ENCODE data around the gene GALNT7. TPM values are rescaled to one million over a fixed set of nuclear protein-coding genes. Genes with fewer than 3 reads are reported as not detected.
"Not testable (repeated sequence)": the region's sequence is repeated elsewhere in the genome, so short reads cannot be mapped to it uniquely, and the experiment has no call there.

Gene GALNT7
- 7.2 TPM for total RNA-seq
- long read RNA-seq, full-length matches to known transcripts = 2 of 6 reads
- long read RNA-seq, partial matches to known transcripts = 0 of 6 reads
- long read RNA-seq, other reads (novel, unspliced or antisense) = 4 of 6 reads

- intact Hi-C loops (cut with DNase I) = loop anchor here (2.0 kb wide), 1 partner anchor 202 kb away; the partner anchor contains the start of gene SAP30
- DNase-seq (ENCODE audit: low spot score) = peak; percentile 87
Measured at GRCh38 chr4:173168396-173169177, at the start of gene GALNT7. Gene GALNT7, plus strand, starts transcription at chr4:173168811. Its CDS starts 25 bp downstream, at chr4:173168836.

DNA sequence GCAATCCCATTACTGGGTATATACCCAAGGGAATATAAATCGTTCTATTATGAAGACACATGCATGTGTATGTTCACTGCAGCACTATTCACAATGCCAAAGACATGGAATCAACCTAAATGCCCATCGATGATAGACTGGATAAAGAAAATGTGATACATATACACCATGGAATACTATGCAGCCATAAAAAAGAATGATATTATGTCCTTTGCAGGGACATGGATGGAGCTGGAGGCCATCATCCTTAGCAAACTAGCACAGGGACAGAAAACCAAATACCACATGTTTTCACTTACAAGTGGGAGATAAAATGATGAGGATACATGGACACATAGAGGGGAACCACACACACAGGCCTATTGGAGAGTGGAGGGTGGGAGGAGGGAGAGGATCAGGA lies 49.8 kb upstream of the GALNT7 start:
- intact Hi-C loops (cut with DNase I); DNase-seq (ENCODE audit: low spot score): not testable (repeated sequence)

DNA sequence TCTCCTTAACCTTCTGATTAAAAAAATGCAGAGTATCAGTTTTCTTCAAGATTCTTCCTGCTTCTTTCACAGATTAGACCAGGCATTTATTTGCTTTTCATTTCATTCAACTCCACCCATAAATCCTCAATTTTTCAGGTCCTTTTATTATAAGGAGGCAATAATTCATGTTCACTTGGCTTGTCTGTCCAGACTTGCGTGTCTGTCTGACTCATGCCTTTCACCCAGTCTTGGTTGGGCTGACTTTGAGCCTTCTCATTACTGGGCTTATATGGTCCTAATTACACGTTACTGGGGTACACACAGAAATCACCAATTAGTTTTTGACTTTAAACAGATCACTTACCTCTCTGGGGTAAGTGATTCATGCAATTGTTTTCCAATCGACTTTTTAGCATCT lies 48.8 kb upstream of the GALNT7 start:
- no peak for DNase-seq (ENCODE audit: low spot score)
- intact Hi-C loops (cut with DNase I) = no loop called here

- intact Hi-C loops (cut with DNase I) = no loop called here
- no peak for DNase-seq (ENCODE audit: low spot score)
Measured at GRCh38 chr4:173121076-173121561, 47.5 kb upstream of the GALNT7 start.

DNA sequence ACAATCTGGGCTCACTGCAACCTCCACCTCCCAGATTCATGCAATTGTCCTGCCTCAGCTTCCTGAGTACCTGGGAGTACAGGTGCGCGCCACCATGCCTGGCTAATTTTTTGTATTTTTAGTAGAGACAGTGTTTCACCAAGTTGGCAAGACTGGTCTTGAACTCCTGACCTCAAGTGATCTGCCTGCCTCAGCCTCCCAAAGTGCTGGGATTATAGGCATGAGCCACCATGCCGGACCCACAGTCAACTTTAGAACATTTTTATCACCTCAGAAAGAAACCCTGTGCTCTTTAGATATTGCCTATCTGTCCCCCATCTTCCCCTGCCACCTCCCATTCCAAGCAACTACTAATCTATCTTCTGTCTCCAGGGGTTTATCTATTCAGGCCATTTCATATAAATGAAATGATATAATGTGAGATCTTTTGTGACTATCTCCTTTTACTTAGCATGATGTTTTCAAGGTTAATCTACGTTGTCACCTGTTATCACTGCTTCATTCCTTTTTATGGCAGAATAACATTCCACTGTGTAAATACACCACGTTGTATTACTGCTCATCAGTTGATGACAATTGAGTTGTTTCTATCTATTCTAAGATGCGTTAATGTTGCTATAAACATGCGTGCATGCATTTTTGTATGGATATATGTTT lies 44.3 kb upstream of the GALNT7 start:
- no peak for DNase-seq (ENCODE audit: low spot score)
- intact Hi-C loops (cut with DNase I) = no loop called here

DNA sequence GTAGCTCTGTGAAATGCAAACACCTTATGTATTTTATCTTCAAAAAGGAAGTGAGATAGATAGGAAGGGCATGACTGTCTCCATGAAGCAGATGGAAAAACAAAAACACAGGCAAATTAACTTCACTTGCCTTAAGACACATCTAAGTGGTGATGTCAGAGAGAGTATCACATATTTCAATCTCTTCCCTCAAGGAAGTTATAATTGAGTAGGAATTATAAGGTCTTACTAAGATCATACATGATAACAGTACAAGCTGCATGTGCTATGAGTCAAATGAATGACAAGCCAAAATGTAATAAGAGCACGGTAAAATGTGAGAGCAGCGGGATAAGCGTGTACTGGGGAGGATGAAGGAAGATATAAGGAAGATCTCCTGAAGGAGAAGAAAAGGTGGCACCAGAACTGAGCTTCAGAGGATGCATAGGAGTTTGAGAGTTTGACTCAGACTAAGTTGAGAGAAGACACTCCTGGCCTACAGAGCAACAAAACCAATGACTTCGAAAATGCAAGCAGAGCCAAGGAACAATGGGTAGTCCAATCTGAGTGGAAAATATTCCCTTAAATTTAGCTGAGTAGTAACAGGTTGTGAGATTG lies 43.3 kb upstream of the GALNT7 start:
- no peak for DNase-seq (ENCODE audit: low spot score)
- intact Hi-C loops (cut with DNase I) = no loop called here

GRCh38 chr4:173128199-173128890 lies 40.3 kb upstream of the GALNT7 start:
- DNase-seq (ENCODE audit: low spot score) = no peak
- intact Hi-C loops (cut with DNase I) = no loop called here

- no peak for DNase-seq (ENCODE audit: low spot score)
- intact Hi-C loops (cut with DNase I) = no loop called here
Measured at GRCh38 chr4:173130687-173131086, 37.9 kb upstream of the GALNT7 start.

DNA sequence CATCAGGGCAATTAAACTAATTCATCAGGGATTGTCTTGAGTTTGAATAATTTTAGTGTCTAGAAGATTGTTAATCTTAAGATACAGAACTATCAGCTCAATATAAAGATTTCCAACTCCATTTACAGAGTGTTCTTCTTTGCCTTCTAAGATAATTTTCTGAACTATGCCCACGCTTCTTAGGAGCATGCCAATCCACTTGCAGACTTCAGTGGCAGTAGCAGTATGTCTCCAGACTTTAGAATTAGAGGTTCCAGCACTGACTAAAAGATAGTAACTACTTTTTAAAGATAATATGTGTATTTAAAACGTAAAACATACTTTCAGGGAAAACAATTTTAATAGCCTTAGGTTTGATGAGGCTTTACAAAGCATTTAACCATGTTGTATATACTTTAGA lies 34.2 kb upstream of the GALNT7 start:
- intact Hi-C loops (cut with DNase I) = no loop called here
- no peak for DNase-seq (ENCODE audit: low spot score)

GRCh38 chr4:173135241-173135847 lies 33.3 kb upstream of the GALNT7 start:
- DNase-seq (ENCODE audit: low spot score) = no peak
- intact Hi-C loops (cut with DNase I) = no loop called here

DNA sequence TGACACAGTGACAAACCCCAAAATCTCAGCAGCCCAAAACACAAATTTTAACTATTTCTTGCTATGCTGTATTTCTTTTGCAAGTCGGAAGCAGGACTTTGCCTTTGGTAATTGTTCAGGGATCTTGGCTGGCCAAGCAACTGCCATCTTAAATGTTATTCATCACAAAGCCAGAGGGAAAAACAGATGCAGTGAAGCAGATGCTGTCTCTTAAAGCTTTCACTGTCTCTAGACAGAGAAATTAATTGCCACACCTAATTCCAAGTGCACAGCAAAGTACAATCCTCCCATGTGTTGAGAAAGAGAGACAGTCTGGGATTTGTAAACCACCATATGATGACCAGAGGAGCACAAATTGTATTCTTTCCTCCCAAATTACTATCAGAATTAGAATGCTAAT lies 30.0 kb upstream of the GALNT7 start:
- intact Hi-C loops (cut with DNase I) = no loop called here
- no peak for DNase-seq (ENCODE audit: low spot score)

GRCh38 chr4:173139561-173139960 lies 29.1 kb upstream of the GALNT7 start:
- intact Hi-C loops (cut with DNase I) = no loop called here
- no peak for DNase-seq (ENCODE audit: low spot score)

- intact Hi-C loops (cut with DNase I) = no loop called here
- no peak for DNase-seq (ENCODE audit: low spot score)
Measured at GRCh38 chr4:173145131-173145530, 23.5 kb upstream of the GALNT7 start.

DNA sequence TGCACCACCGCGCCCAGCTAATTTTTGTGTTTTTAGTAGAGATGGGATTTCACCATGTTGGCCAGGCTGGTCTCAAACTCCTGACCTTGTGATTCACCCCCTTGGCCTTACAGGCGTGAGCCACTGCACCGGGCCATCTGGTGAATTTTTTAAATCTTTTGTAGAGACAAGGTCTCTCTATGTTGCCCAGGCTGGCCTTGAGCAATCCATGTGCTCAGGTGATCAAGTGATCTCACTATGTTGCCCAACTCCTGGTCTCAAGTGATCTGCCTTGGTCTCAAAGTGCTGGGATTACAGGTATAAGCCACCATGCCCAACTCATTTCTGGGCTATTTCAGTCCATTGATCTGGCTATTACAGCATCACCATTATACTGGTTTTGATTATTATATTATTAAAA lies 22.2 kb upstream of the GALNT7 start:
- intact Hi-C loops (cut with DNase I) = no loop called here
- DNase-seq (ENCODE audit: low spot score) = no peak

- DNase-seq (ENCODE audit: low spot score) = no peak
- intact Hi-C loops (cut with DNase I) = no loop called here
Measured at GRCh38 chr4:173151496-173151895, 17.1 kb upstream of the GALNT7 start.

DNA sequence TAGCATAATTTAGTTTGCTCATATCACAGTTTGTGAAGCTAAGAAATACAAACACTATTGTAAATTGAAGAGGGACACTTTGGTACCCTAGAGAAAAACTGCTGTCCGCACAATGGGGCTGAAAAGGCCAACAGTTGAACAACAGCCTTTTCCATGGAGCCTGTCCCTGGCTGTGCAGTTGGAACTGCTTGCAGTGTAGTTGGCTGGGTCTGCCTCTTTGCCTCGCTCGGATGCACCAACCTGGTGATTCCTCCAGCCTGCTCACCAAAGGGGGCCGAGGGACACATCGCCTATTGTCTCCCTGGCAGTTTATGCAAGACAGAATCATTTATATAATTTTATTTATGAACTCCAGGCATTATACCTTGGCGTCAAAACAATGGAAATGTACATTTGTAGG lies 16.5 kb upstream of the GALNT7 start:
- intact Hi-C loops (cut with DNase I) = no loop called here

GRCh38 chr4:173153445-173153844 lies 15.2 kb upstream of the GALNT7 start:
- DNase-seq (ENCODE audit: low spot score) = no peak
- intact Hi-C loops (cut with DNase I) = no loop called here

More for the DNA sequence above, 16.5 kb upstream of the GALNT7 start:
- DNase-seq (ENCODE audit: low spot score) = no peak

DNA sequence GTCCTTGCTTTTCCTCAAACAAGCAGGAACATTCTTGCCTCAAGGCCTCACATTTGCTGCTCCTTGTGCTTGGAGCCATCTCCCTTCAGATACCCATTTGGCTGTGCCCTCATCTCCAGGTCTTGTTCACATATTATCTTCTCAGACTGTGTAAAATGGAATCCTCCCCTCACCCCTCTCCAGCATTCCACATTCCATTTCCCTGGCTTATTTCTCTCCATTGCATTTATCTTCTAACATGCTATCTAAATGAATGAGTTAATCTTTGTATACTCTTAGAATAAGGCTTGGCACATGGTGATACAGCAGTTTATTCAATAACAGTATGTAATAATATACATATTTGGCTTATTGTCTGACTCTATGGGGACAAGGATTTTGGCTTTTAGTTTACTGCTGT lies 8.8 kb upstream of the GALNT7 start:
- no peak for DNase-seq (ENCODE audit: low spot score)
- intact Hi-C loops (cut with DNase I) = no loop called here

GRCh38 chr4:173160871-173161270 lies 7.7 kb upstream of the GALNT7 start:
- intact Hi-C loops (cut with DNase I) = no loop called here
- no peak for DNase-seq (ENCODE audit: low spot score)

Measured in cardiac septum (tissue), 1 donor.